NCI-H2107 (cell line): ENCODE data around the gene GUCY1A1.

Source experiments
- DNase-seq: peaks from one replicate; lab custom pipeline; 2025; lab: John Stamatoyannopoulos, UW

GUCY1A1 gene

GRCh38 chr4:155780775-155781174 is 114.1 kb downstream of the GUCY1A1 start:
- no peak for DNase-seq

GRCh38 chr4:155781249-155781831 is 114.7 kb downstream of the GUCY1A1 start:
- DNase-seq = no peak
